EL (cell line): ENCODE data around the gene PCDHGB2.
"Not testable (repeated sequence)": the region's sequence is repeated elsewhere in the genome, so short reads cannot be mapped to it uniquely, and the experiment has no call there.

Experiments used
- DNase-seq: peaks from one replicate; pipeline ENCODE4 v3.0.0-alpha.2; 2016

PCDHGB2 gene

GRCh38 chr5:141387557-141388311 lies 27.9 kb downstream of the PCDHGB2 start, which contains the start of gene PCDHGB4:
Gene PCDHGB4 (plus strand): TSS chr5:141387698. CDS start chr5:141387885, 187 bp downstream.
- peak; percentile 44 for DNase-seq

GRCh38 chr5:141388661-141389060 lies 28.9 kb downstream of the PCDHGB2 start:
- DNase-seq = no peak

- no peak for DNase-seq
These were observed 29.6 kb downstream of the PCDHGB2 start for GRCh38 chr5:141389153-141390042.

GRCh38 chr5:141392429-141393198 lies 32.8 kb downstream of the PCDHGB2 start, which contains the start of gene PCDHGA8:
Gene PCDHGA8 (plus strand): TSS chr5:141392633. CDS start chr5:141392814, 181 bp downstream.
- DNase-seq = no peak

GRCh38 chr5:141393267-141393666 lies 33.5 kb downstream of the PCDHGB2 start:
- no peak for DNase-seq

- DNase-seq = not testable (repeated sequence)
These were observed 34.8 kb downstream of the PCDHGB2 start for GRCh38 chr5:141394401-141395187.

- DNase-seq = peak; percentile 74
These were observed 38.2 kb downstream of the PCDHGB2 start, which contains the start of gene PCDHGB5 for GRCh38 chr5:141397756-141398551. Gene PCDHGB5 (plus strand): TSS chr5:141397947. CDS start chr5:141398128, 181 bp downstream.

GRCh38 chr5:141398608-141399007 lies 38.8 kb downstream of the PCDHGB2 start:
- no peak for DNase-seq

GRCh38 chr5:141399555-141400258 lies 39.9 kb downstream of the PCDHGB2 start:
- DNase-seq = no peak

GRCh38 chr5:141402553-141403243 lies 42.9 kb downstream of the PCDHGB2 start, which contains the start of gene PCDHGA9:
Gene PCDHGA9 (plus strand): TSS chr5:141402778. CDS start chr5:141402953, 175 bp downstream.
- peak; percentile 32 for DNase-seq

GRCh38 chr5:141403387-141403786 lies 43.6 kb downstream of the PCDHGB2 start:
- no peak for DNase-seq

GRCh38 chr5:141407790-141408505 lies 48.2 kb downstream of the PCDHGB2 start, which contains the start of gene PCDHGB6:
Gene PCDHGB6 (plus strand): TSS chr5:141408021. CDS start chr5:141408203, 182 bp downstream.
- DNase-seq = peak; percentile 57

- DNase-seq = no peak
These were observed 50.0 kb downstream of the PCDHGB2 start for GRCh38 chr5:141409598-141410306.

GRCh38 chr5:141411575-141411974 lies 51.8 kb downstream of the PCDHGB2 start:
- DNase-seq = no peak
